Coronary artery (tissue), 2 donors: ENCODE data around the gene CCM2.

Experiments
- DNase-seq: peaks from one replicate; pipeline ENCODE4 v3.0.0-alpha.2; 2017; ENCODE audit warnings: low spot score
- H3K27ac ChIP-seq, 2 donors: fragments of 200-600 bp; sonication (generic); one replicate each; pipeline ENCODE4 v1.5.1; 2016 to 2019
- H3K4me3 ChIP-seq: fragments of 200-600 bp; sonication (generic); 2 replicates; pipeline ENCODE4 v1.5.1; 2016; ENCODE audit warnings: mild to moderate bottlenecking, moderate library complexity
- TF ChIP-seq, protein P1 (sequence below): fragments of 200-600 bp; sonication (generic); IDR thresholded peaks from one replicate; pipeline ENCODE4 v1.5.1; 2019; ENCODE audit warnings: antibody characterized with exemption

CCM2 gene

DNA sequence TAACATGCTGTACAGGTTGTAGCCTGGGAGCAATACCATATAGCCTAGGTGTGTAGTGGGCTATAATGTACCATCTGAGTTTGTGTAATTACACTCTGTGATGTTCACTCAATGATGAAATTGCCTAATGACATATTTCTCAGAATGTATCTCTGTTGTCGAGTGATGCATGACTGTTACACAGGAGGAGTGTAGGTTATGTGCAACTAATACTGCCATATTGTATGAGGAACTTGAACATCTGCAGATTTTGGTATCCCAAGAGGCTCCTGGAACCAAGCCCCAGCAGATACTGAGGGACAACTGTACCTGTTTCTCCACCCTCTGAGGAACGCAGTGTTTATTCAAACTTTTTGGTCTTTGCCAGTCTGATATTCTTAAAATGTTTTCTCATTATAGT lies 50.2 kb downstream of the CCM2 start:
- Histone ChIP-seq H3K27ac (no peak overlapping the region), H3K4me3 (no peak overlapping the region)
- DNase-seq, result no peak
- TF ChIP-seq, protein P1, sequence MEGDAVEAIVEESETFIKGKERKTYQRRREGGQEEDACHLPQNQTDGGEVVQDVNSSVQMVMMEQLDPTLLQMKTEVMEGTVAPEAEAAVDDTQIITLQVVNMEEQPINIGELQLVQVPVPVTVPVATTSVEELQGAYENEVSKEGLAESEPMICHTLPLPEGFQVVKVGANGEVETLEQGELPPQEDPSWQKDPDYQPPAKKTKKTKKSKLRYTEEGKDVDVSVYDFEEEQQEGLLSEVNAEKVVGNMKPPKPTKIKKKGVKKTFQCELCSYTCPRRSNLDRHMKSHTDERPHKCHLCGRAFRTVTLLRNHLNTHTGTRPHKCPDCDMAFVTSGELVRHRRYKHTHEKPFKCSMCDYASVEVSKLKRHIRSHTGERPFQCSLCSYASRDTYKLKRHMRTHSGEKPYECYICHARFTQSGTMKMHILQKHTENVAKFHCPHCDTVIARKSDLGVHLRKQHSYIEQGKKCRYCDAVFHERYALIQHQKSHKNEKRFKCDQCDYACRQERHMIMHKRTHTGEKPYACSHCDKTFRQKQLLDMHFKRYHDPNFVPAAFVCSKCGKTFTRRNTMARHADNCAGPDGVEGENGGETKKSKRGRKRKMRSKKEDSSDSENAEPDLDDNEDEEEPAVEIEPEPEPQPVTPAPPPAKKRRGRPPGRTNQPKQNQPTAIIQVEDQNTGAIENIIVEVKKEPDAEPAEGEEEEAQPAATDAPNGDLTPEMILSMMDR, result no peak

GRCh38 chr7:45052011-45052410 lies 52.0 kb downstream of the CCM2 start:
- TF ChIP-seq, protein P1, result no peak
- no peak for DNase-seq
- no peak overlapping the region for H3K4me3 ChIP-seq
- H3K27ac ChIP-seq, result no peak overlapping the region

GRCh38 chr7:45053401-45053800 lies 53.4 kb downstream of the CCM2 start:
- H3K4me3 ChIP-seq, result no peak overlapping the region
- TF ChIP-seq, protein P1, result no peak
- H3K27ac ChIP-seq, result no peak overlapping the region
- DNase-seq, result no peak

- H3K4me3 ChIP-seq, result no peak overlapping the region
- TF ChIP-seq, protein P1, result no peak
- DNase-seq, result no peak
- H3K27ac ChIP-seq, result no peak overlapping the region
Measured at GRCh38 chr7:45053941-45054340, 53.9 kb downstream of the CCM2 start.

DNA sequence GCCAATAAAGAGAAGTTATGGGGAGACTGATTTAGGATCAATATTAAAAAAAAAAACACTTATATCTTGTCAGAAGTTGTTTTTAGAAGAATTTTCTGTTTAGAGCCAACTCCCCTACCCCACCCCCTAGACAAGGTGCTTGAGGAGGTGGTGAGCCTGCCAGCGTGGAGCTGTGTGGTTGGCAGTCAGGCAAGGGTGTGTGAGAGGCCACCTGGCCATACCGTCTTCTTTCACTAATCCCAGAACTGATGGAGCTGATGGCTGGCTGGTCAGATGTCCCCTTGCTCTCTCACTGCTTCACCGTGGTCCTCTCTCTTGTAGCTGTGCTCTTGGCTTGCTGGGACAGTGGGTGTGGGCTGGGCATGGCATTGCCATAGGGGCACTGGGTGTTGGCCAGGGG lies 54.4 kb downstream of the CCM2 start:
- no peak overlapping the region for H3K27ac ChIP-seq
- H3K4me3 ChIP-seq, result no peak overlapping the region
- no peak for DNase-seq
- TF ChIP-seq, protein P1, result no peak

DNA sequence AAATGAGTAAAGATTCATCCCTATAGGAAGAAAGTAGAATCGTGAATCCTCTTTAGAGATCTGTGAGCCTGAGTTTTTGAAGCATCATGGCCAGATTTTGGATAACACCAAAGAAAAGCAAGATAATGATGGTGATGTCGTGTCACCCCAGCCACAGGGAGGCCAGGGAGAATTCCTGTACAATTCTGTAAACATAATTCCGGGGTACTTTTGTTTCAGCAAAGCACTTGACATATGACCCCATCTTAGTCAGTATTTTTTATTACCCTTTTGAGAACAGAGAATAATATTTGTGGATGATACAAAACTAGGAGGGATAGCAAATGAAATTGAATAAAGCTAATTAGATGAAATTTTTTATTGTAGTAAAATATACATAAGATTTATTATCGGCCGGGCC lies 55.0 kb downstream of the CCM2 start:
- TF ChIP-seq, protein P1, result no peak
- H3K4me3 ChIP-seq, result no peak overlapping the region
- DNase-seq, result no peak
- H3K27ac ChIP-seq, result no peak overlapping the region

- Histone ChIP-seq H3K4me3 (no peak overlapping the region), H3K27ac (no peak overlapping the region)
- TF ChIP-seq, protein P1, result no peak
- no peak for DNase-seq
Measured at GRCh38 chr7:45055594-45056219, 55.7 kb downstream of the CCM2 start.
